Activated CD4-positive, alpha-beta T cell treated with anti-CD3 and anti-CD28 coated beads for 36 hours (primary cell): ENCODE measurements around the gene NFATC1. TPM values are rescaled to one million over a fixed set of nuclear protein-coding genes. Genes with fewer than 3 reads are reported as not detected.

Experiments used
- ATAC-seq: fragments of 200-7000 bp; cut with Tn5 transposase; one replicate; pipeline ENCODE4 v1.10.0; 2021; ENCODE audit warnings: mild to moderate bottlenecking, moderate library complexity
- CTCF ChIA-PET: fragments of 350-600 bp; sonication (Branson Sonifier 250); formaldehyde crosslinking; loops from one replicate; lab custom pipeline; 2021; ENCODE audit warnings: antibody characterized with exemption; lab: Charles Lee
- POLR2A ChIA-PET: fragments of 350-600 bp; sonication (Branson Sonifier 250); formaldehyde crosslinking; loops from one replicate; lab custom pipeline; 2021; ENCODE audit warnings: antibody characterized with exemption, inconsistent platforms; lab: Charles Lee
- DNase-seq: peaks from one replicate; pipeline ENCODE4 v3.0.0-alpha.2; 2020
- H3K27ac Mint-ChIP-seq: one replicate; pipeline ENCODE4 v1.8.0; 2021; ENCODE audit warnings: mixed read lengths
- H3K27me3 Mint-ChIP-seq: one replicate; pipeline ENCODE4 v1.8.0; 2021; ENCODE audit warnings: mixed read lengths
- H3K36me3 Mint-ChIP-seq: one replicate; pipeline ENCODE4 v1.8.0; 2021; ENCODE audit warnings: low read depth, mixed read lengths
- H3K4me1 Mint-ChIP-seq: one replicate; pipeline ENCODE4 v1.8.0; 2021; ENCODE audit warnings: mixed read lengths
- H3K4me3 Mint-ChIP-seq: one replicate; pipeline ENCODE4 v1.8.0; 2021; ENCODE audit warnings: mild to moderate bottlenecking, moderate library complexity, mixed read lengths
- H3K9me3 Mint-ChIP-seq: one replicate; pipeline ENCODE4 v1.8.0; 2021; ENCODE audit warnings: low read depth, mixed read lengths
- intact Hi-C, 2 experiments: fragments of 100-400 bp; cut with DNase I in 1 of 2; cut with micrococcal nuclease in 1 of 2; formaldehyde crosslinking; loops; one replicate each; pipeline versions ENCODE4 v1.14.2 to v1.15.1; 2022 to 2024; cut with DNase I, micrococcal nuclease
- total RNA-seq, 2 experiments: library from RNA; stranded (reverse); gene quantifications; one replicate each; pipeline ENCODE4 v1.2.3, GENCODE V29; 2021

The NFATC1 gene
- total RNA-seq, 2 experiments from 2014 or later, result 96.0 to 104 TPM

GRCh38 chr18:79483971-79484491, 88.3 kb downstream of the NFATC1 start:
- Mint-ChIP-seq H3K9me3 (no peaks in the 10 kb centered on the region), H3K4me3 (no peak overlapping the region), H3K27me3 (no peaks in the 10 kb centered on the region), H3K36me3 (peaks cover 17% of the 10 kb centered on the region), H3K4me1 (peaks cover under 1% of the 10 kb centered on the region), H3K27ac (no peak overlapping the region)
- intact Hi-C loops, result no loop called here
- DNase-seq (no peak), ATAC-seq (no peak)
- CTCF ChIA-PET, result no interaction called here
- POLR2A ChIA-PET, result no interaction called here

DNA sequence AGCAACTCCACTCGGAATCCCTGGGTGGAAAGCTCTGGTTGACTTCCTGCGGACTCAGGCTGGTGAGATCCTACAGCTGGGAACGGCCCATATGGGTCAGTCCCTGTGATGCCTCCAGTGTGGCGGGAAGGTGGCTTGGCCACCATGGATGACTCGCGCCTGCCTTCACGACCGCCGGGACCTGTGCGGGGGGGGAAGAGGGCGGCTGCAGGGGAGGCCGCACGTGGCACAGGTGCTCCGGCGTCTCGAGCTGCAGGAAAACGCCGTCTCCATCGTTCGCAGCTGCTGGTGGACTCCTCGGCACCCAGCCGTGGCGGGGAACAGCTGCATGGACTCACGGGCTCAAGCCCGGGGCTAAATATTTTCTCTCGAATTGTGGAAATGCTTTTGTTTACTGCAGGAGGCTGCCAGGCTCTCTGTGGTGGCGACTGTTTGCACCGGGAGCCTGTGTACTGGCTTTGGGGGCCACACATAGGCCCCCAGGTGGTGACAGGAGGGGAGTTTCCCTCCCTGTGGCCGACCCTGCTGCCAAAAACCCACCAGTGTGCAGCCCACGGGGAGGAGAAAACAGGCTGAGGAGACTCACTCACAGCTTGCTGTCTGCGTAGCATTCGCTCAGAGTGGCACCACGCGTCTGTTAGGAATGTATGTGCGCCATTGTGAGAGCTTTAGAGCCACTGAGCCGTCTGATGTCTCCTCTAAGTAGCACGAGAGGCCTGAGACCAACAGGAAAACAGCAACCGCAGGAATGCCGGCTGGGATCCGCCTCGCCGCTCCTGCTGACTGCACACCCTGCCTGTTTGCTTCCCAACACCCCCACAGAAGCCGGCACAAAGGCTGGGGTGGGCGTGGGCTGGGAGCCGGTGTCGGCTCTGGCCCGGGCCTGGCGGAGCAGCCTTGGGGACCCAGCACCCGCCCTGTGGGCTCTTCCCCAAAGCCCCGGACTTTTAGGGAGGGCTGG, 89.2 kb downstream of the NFATC1 start:
- H3K4me1 Mint-ChIP-seq, result no peaks in the 10 kb centered on the region
- POLR2A ChIA-PET, result no interaction called here
- H3K9me3 Mint-ChIP-seq, result no peaks in the 10 kb centered on the region
- no peaks in the 10 kb centered on the region for H3K27me3 Mint-ChIP-seq
- no peak overlapping the region for H3K4me3 Mint-ChIP-seq
- H3K36me3 Mint-ChIP-seq, result peaks cover 17% of the 10 kb centered on the region
- ATAC-seq (no peak), DNase-seq (no peak)
- CTCF ChIA-PET, result no interaction called here
- intact Hi-C loops, result no loop called here
- H3K27ac Mint-ChIP-seq, result no peak overlapping the region

DNA sequence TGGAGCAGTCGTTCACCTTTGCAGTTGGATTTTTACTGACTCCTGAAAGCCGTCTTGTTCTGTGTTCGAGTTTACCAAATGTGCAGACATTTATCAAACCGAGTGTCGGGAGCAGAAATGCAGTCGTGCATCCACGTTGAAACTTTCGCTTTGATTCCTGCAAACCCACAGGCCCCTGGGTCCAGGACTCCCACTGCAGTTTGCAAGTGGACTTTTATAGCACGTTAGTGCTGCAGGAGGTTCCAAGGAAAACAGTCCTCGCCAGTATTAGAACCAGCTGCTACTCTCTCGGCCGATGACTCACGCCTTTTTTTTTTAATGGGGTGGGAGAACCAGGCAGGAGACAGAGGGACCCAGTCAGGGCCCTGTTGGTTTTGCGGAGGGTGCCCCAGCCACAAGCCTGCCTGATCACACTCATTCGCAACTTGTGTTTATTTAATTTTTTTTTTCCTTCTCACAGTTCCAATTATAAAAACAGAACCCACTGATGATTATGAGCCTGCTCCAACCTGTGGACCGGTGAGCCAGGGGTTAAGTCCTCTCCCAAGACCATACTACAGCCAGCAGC, 90.1 kb downstream of the NFATC1 start:
- ChIA-PET CTCF (no interaction called here), POLR2A (no interaction called here)
- Mint-ChIP-seq H3K9me3 (no peaks in the 10 kb centered on the region), H3K4me3 (no peak overlapping the region), H3K27me3 (no peaks in the 10 kb centered on the region), H3K27ac (no peak overlapping the region), H3K36me3 (peaks cover 17% of the 10 kb centered on the region), H3K4me1 (no peaks in the 10 kb centered on the region)
- ATAC-seq, result no peak
- intact Hi-C loops, result no loop called here
- DNase-seq, result no peak

- H3K36me3 Mint-ChIP-seq, result peaks cover 19% of the 10 kb centered on the region
- no peaks in the 10 kb centered on the region for H3K27me3 Mint-ChIP-seq
- H3K4me3 Mint-ChIP-seq, result no peak overlapping the region
- H3K4me1 Mint-ChIP-seq, result peaks cover 6% of the 10 kb centered on the region
- ATAC-seq (no peak), DNase-seq (peak; percentile 2)
- no peak overlapping the region for H3K27ac Mint-ChIP-seq
- intact Hi-C loops, result no loop called here
- H3K9me3 Mint-ChIP-seq, result no peaks in the 10 kb centered on the region
- ChIA-PET CTCF (no interaction called here), POLR2A (no interaction called here)
Observed at GRCh38 chr18:79486356-79487182, 90.8 kb downstream of the NFATC1 start.

DNA sequence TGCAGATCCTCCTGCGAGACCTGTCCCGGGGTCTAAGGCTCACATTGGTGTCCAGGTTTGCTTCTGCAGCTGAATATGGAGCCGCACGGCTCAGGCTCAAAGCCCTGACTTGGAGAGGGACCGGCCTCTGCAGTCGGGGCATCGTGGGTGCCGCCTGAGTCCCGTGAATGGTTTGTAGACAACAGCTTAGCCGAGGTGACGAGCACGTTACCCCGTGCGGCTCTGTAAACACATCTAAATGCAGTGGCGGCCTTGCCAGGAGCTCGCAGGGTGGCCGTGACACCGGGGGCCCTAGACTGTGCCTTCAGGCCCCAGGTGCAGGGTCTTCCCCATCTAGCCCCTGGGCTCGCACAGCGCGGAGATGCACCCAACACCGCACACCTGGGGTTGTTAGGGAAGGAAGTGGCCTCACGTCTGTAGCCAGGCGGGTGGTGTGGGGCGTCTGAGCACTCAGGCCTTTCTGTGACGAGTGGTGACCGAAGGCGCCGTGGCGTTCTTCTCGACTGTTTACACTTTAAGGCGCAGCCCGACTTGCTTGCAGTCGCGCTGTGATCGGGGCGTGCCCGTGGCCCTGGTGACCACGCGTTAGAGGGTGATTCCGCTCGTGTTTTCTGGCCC, 91.6 kb downstream of the NFATC1 start:
- Mint-ChIP-seq H3K27me3 (no peaks in the 10 kb centered on the region), H3K4me3 (no peak overlapping the region), H3K27ac (no peak overlapping the region), H3K9me3 (no peaks in the 10 kb centered on the region), H3K4me1 (peaks cover 13% of the 10 kb centered on the region), H3K36me3 (peaks cover 25% of the 10 kb centered on the region)
- intact Hi-C loops, result no loop called here
- ChIA-PET POLR2A (no interaction called here), CTCF (interaction anchor here (0.7 kb wide), 1 partner anchor 32 kb away, joined by 3 read pairs; no protein-coding TSS in a partner anchor)
- DNase-seq, result peak; percentile 4
- no peak for ATAC-seq

DNA sequence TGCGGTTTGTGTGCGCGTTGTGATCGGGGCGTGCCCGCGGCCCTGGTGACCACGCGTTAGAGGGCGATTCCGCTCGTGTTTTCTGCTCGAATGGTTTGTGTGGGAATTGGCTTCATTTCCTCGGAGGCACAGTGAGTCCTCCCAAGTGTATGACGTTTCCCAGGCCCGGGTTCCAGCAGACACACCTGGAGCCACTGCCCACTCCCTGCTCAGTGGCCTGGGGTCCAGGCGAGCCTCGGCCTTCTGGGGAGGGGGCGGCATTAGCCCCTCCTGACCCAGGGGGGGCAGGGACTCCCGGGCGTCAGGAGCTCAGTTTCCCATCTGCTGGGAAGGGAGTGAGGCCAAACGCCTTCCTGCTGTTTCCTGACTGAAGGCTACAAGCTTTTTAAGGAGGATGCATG, 92.1 kb downstream of the NFATC1 start:
- intact Hi-C loops, result no loop called here
- H3K27me3 Mint-ChIP-seq, result no peaks in the 10 kb centered on the region
- peak; percentile 3 for DNase-seq
- POLR2A ChIA-PET, result no interaction called here
- no peaks in the 10 kb centered on the region for H3K9me3 Mint-ChIP-seq
- peaks cover 28% of the 10 kb centered on the region for H3K36me3 Mint-ChIP-seq
- no peak overlapping the region for H3K4me3 Mint-ChIP-seq
- peaks cover 14% of the 10 kb centered on the region for H3K4me1 Mint-ChIP-seq
- no peak overlapping the region for H3K27ac Mint-ChIP-seq
- no peak for ATAC-seq
- CTCF ChIA-PET, result interaction anchor here (0.7 kb wide), 1 partner anchor 33 kb away, joined by 3 read pairs; no protein-coding TSS in a partner anchor

GRCh38 chr18:79488311-79489050, 92.8 kb downstream of the NFATC1 start:
- Mint-ChIP-seq H3K9me3 (no peaks in the 10 kb centered on the region), H3K27me3 (no peaks in the 10 kb centered on the region), H3K36me3 (peaks cover 30% of the 10 kb centered on the region), H3K4me1 (peaks cover 16% of the 10 kb centered on the region), H3K4me3 (no peak overlapping the region), H3K27ac (no peak overlapping the region)
- no peak for ATAC-seq
- ChIA-PET CTCF (interaction anchor here (0.7 to 1.0 kb wide), 2 partner anchors 28 to 208 kb away, joined by 3 read pairs; no protein-coding TSS in a partner anchor), POLR2A (no interaction called here)
- DNase-seq, result peak; percentile 3
- intact Hi-C loops, result no loop called here

GRCh38 chr18:79489051-79489898, 93.5 kb downstream of the NFATC1 start:
- ChIA-PET CTCF (interaction anchor here (0.7 to 1.0 kb wide), 2 partner anchors 27 to 207 kb away, joined by 3 read pairs; no protein-coding TSS in a partner anchor), POLR2A (no interaction called here)
- Mint-ChIP-seq H3K4me1 (peaks cover 16% of the 10 kb centered on the region), H3K36me3 (peaks cover 30% of the 10 kb centered on the region), H3K27me3 (no peaks in the 10 kb centered on the region), H3K4me3 (no peak overlapping the region), H3K27ac (no peak overlapping the region), H3K9me3 (no peaks in the 10 kb centered on the region)
- DNase-seq (peak; percentile 7), ATAC-seq (no peak)
- intact Hi-C loops, result no loop called here

GRCh38 chr18:79489899-79490625, 94.3 kb downstream of the NFATC1 start:
- Mint-ChIP-seq H3K4me3 (no peak overlapping the region), H3K27me3 (no peaks in the 10 kb centered on the region), H3K36me3 (peaks cover 29% of the 10 kb centered on the region), H3K4me1 (peaks cover 16% of the 10 kb centered on the region), H3K27ac (no peak overlapping the region), H3K9me3 (no peaks in the 10 kb centered on the region)
- POLR2A ChIA-PET, result no interaction called here
- DNase-seq (no peak), ATAC-seq (no peak)
- CTCF ChIA-PET, result interaction anchor here (1.0 kb wide), 1 partner anchor 27 kb away, joined by 3 read pairs; no protein-coding TSS in a partner anchor
- intact Hi-C loops, result loop anchor here in 1 of 2 experiments (5.0 kb wide), 1 partner anchor 37 kb away; no protein-coding TSS in a partner anchor
